Fibroblast of the aortic adventitia (primary cell): ENCODE measurements around the gene USH2A. TPM values are rescaled to one million over a fixed set of nuclear protein-coding genes. Genes with fewer than 3 reads are reported as not detected.

Source experiments
- DNase-seq: peaks from one replicate; pipeline ENCODE4 v3.0.0-alpha.2; 2010; ENCODE audit warnings: low read depth
- H3K4me3 ChIP-seq: 2 replicates; pipeline ENCODE4 v1.5.1; 2011; ENCODE audit warnings: low read depth, mild to moderate bottlenecking, control low read depth, low read length, moderate library complexity
- total RNA-seq: library from RNA; depleted of rRNA; stranded (reverse); fragments of >200 nt; gene quantifications from 2 replicates; pipeline ENCODE4 v1.2.3, GENCODE V29; 2012; ENCODE audit warnings: low replicate concordance
- TF ChIP-seq, protein P1 (sequence below): IDR thresholded peaks from 2 replicates; pipeline ENCODE4 v1.5.1; 2011; ENCODE audit warnings: mild to moderate bottlenecking, low read length, control low read depth, inconsistent platforms; ENCODE audit not compliant: insufficient read depth

The USH2A gene
- total RNA-seq, 1 donor: under 0.01 TPM

DNA sequence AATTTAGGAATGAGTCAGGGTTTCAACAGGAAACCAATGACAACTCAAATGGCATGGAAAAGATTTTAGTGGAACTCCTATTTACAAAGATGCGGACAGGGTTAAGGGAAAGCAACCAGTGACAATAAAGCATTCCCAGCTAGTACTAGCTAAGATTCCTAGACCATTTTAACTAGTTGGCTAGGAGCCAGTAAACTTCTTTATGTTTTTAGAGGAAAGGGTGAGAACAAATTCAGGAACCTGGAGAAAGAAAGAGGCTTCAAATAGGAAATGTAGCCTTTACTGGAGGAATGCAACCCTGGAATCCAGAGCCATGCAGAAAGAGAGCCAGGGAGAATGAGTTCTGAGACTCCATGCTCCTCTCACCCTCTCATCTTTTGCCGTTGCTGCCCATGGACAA is 439.6 kb downstream of the USH2A start:
- no peak for DNase-seq
- TF ChIP-seq, protein P1, sequence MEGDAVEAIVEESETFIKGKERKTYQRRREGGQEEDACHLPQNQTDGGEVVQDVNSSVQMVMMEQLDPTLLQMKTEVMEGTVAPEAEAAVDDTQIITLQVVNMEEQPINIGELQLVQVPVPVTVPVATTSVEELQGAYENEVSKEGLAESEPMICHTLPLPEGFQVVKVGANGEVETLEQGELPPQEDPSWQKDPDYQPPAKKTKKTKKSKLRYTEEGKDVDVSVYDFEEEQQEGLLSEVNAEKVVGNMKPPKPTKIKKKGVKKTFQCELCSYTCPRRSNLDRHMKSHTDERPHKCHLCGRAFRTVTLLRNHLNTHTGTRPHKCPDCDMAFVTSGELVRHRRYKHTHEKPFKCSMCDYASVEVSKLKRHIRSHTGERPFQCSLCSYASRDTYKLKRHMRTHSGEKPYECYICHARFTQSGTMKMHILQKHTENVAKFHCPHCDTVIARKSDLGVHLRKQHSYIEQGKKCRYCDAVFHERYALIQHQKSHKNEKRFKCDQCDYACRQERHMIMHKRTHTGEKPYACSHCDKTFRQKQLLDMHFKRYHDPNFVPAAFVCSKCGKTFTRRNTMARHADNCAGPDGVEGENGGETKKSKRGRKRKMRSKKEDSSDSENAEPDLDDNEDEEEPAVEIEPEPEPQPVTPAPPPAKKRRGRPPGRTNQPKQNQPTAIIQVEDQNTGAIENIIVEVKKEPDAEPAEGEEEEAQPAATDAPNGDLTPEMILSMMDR: no peak
- no peak overlapping the region for H3K4me3 ChIP-seq

DNA sequence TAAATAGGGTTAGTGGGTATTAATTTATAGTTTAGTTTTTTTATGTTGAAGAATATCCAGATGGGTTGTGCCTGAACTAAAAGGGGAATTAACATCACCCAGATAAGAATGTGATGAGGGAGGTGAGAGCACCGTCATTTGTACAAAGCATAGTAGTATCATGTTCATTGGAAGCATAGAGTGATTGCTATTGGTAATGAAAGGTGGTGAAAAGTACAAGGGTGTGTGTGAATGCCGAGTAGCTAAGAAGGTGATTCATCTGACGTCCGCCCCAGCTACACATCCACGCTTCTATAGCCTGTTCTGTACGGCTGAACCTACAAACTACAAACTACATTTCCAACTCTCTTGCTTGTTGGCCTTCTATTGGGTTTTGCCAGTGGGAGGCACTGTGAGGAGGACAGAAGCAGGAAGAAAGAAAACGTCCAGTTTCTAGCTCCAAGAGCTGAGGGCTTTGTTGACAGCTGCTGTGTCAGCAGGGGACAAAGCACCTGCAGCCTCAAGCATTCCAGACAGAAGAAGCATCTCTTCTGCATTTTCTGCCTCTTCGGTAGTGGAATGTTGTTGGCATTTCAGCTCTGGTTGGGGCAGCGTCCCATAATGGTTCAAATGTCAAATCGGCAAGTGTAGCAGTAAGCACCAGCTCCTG is 451.3 kb downstream of the USH2A start:
- TF ChIP-seq, protein P1: no peak
- no peak for DNase-seq
- no peak overlapping the region for H3K4me3 ChIP-seq

DNA sequence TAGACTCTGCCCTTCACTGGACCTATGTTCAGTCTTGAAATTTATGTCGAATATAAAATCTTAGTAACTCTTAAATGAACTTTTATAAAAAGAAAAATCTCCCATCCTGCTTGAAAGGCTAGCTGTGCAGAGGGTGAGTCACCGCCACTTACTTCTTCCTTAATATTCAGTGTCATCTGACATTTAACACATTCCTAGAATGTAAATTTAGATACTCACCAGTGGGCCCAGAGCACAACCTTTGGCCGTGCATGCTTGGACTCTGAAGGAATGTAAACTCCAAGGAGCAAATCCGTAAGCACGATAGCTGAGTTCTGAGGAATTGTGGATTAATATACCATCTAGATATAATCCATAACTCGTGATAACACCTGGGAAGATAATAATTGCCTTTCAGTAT is 452.8 kb downstream of the USH2A start:
- TF ChIP-seq, protein P1: no peak
- DNase-seq: no peak
- no peak overlapping the region for H3K4me3 ChIP-seq

DNA sequence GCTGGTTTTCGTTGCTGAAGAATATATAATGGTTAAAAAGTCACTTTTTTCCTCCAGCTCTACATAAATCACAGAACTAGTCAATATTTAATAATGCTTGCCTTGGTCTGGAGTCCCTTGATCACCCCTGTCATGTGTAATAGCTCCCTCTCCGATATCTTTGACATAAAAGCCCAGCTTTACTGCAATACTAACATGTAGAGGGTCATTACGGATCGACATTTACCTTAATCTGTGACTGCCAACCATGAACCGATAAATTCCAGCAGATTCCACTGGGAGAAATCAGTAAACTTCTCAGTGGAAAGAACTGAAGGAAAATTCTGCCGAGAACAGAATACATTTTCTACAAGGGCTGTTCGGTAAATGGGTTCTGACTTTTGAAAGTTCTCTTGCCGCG is 459.6 kb downstream of the USH2A start:
- no peak for DNase-seq
- H3K4me3 ChIP-seq: no peak overlapping the region
- TF ChIP-seq, protein P1: no peak

DNA sequence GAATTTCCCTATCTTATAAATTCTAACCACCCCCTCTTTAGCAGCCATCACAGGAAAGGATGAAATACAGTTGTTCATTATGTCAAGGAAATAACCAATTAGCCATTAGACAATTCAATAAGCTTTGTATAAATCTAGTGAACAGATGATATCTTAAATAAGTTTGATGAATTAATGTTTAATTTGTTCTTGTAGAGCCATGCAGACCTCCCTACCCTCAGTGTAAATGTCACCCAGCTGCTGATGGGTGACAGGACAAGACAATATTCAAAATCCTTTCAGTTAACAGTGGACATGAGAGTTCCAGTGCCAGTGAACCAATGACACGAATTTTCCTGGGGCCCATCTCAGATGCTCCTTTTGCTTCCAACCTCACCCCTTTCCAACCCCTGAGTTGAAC is 460.2 kb downstream of the USH2A start:
- no peak for DNase-seq
- TF ChIP-seq, protein P1: no peak
- H3K4me3 ChIP-seq: no peak overlapping the region

DNA sequence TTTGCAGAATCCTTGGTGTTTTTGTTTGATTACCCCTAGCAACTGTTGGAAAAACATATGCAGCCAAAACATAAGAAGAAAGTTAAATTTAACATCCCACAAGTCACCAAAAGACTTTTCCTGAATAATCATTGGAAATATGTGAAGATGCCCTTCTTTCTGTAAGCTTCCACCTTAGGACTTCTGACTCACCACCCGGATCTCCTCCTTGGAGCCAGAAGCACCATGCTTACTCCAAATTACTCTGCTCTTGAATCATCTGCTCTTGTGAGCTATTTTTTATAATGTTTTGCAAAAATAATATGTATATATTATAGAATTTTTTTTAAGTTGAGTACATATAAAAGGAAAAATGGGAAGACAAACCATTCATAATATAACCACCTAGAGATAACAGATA is 464.4 kb downstream of the USH2A start:
- peak; percentile 2 for DNase-seq
- TF ChIP-seq, protein P1: no peak
- no peak overlapping the region for H3K4me3 ChIP-seq

DNA sequence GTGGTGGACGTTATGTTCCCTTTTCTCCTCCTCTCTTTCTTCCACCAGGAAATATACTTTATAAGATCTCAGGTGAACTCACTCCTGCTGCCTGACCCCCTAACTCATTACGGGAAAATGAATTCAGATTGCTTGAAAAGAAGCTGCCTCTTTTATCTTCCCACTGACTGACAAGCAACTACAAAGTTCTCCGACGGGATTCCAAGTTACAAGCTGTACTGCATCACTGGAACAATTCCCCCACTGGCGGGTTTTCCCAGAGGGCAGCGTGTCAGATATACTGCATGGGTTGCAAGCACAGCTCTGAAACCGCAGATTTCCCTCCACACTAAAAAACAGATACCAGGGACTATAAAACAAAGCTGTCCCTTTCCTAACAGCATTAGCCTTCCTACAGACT is 465.6 kb downstream of the USH2A start:
- no peak overlapping the region for H3K4me3 ChIP-seq
- TF ChIP-seq, protein P1: no peak
- DNase-seq: peak; percentile 28
